ENCODE measurements around the gene PRRC2B. TPM values are rescaled to one million over a fixed set of nuclear protein-coding genes. Genes with fewer than 3 reads are reported as not detected.

PRRC2B gene
- polyA plus RNA-seq, 1 donor: 132 TPM

DNA sequence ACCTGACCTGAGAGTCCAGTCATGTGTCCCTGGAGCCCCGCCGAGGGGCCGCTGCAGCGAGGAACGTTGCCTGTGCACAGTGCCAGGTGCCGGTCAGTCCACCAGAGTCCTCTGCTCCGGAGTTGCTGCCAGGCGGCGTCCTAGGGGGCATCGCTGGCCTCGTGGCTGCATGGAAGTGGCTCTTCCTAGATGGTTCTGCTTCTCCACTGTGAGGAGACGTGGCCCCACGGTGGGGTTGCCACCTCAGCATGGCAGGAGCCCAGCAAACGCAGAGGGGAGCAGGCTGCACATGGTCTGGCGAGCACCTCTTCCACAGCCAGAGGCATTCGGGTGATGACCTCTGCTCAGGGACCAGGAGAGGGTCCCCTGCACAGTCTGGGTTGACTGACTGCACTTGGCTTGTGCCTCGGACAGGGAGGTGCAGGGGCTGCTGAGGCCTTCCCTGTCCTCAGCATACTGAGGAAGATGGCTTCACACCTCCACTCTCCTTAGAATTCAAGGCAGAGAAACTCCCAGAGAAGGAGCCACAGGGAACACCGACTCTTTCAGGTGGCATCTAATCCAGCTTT, 83.0 kb downstream of the PRRC2B start:
- Histone ChIP-seq H3K4me1 (ENCODE audit: control insufficient read depth, insufficient read depth, low read length) (peaks cover 6% of the 10 kb centered on the region), H3K27me3 (ENCODE audit: control insufficient read depth, insufficient read depth, low read length) (no peaks in the 10 kb centered on the region)
- no peak for DNase-seq

DNA sequence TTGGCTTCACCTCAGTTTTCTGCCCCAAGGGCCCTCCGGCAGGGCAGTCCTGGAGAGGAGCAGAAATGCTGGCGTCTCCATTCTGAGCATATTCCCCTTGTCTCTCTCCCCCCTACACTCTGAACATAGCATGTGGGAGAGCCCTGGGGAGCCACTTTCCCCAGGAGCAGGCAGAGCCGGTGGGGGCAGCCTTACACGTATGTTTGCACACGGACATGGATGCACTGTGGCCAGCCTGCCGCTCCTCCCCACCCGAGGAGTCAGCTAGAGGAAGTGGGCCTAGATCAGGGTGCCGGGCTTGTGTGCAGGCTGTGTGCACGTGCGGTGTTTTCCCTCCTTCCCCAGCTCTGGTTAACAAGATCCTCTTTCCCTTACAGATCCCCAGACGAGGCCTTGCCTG, 83.5 kb downstream of the PRRC2B start:
- no peak overlapping the region for H3K27ac ChIP-seq (ENCODE audit: low read length)
- no peak overlapping the region for H3K4me3 ChIP-seq (ENCODE audit: low read length)
- H3K36me3 ChIP-seq (ENCODE audit: control insufficient read depth, insufficient read depth, low read length): peaks cover 96% of the 10 kb centered on the region
- peaks cover 2% of the 10 kb centered on the region for H3K9me3 ChIP-seq (ENCODE audit: control insufficient read depth, low read depth, low read length)
- peaks cover 6% of the 10 kb centered on the region for H3K4me1 ChIP-seq (ENCODE audit: control insufficient read depth, insufficient read depth, low read length)
- WGBS (ENCODE audit: insufficient coverage, low lambda C conversion rate): no CpG with 5 or more reads among the region's 11 CpGs
- no peak for DNase-seq
- H3K27me3 ChIP-seq (ENCODE audit: control insufficient read depth, insufficient read depth, low read length): no peaks in the 10 kb centered on the region

More for the DNA sequence above, 83.0 kb downstream of the PRRC2B start:
- Histone ChIP-seq H3K27ac (ENCODE audit: low read length) (no peak overlapping the region), H3K36me3 (ENCODE audit: control insufficient read depth, insufficient read depth, low read length) (peaks cover 91% of the 10 kb centered on the region), H3K9me3 (ENCODE audit: control insufficient read depth, low read depth, low read length) (peaks cover 2% of the 10 kb centered on the region), H3K4me3 (ENCODE audit: low read length) (no peak overlapping the region)
- no CpG with 5 or more reads among the region's 18 CpGs for WGBS (ENCODE audit: insufficient coverage, low lambda C conversion rate)

- peaks cover 97% of the 10 kb centered on the region for H3K36me3 ChIP-seq (ENCODE audit: control insufficient read depth, insufficient read depth, low read length)
Observed at GRCh38 chr9:131477816-131478419, 84.0 kb downstream of the PRRC2B start.

GRCh38 chr9:131478421-131478868, 84.6 kb downstream of the PRRC2B start:
- Histone ChIP-seq H3K27ac (ENCODE audit: low read length) (no peak overlapping the region), H3K27me3 (ENCODE audit: control insufficient read depth, insufficient read depth, low read length) (no peaks in the 10 kb centered on the region), H3K4me3 (ENCODE audit: low read length) (no peak overlapping the region), H3K9me3 (ENCODE audit: control insufficient read depth, low read depth, low read length) (peaks cover 2% of the 10 kb centered on the region), H3K36me3 (ENCODE audit: control insufficient read depth, insufficient read depth, low read length) (peaks cover 97% of the 10 kb centered on the region), H3K4me1 (ENCODE audit: control insufficient read depth, insufficient read depth, low read length) (no peaks in the 10 kb centered on the region)
- WGBS (ENCODE audit: insufficient coverage, low lambda C conversion rate): no CpG with 5 or more reads among the region's 12 CpGs
- no peak for DNase-seq

More at GRCh38 chr9:131477816-131478419, 84.0 kb downstream of the PRRC2B start:
- Histone ChIP-seq H3K27me3 (ENCODE audit: control insufficient read depth, insufficient read depth, low read length) (no peaks in the 10 kb centered on the region), H3K4me1 (ENCODE audit: control insufficient read depth, insufficient read depth, low read length) (peaks cover 3% of the 10 kb centered on the region), H3K9me3 (ENCODE audit: control insufficient read depth, low read depth, low read length) (peaks cover 2% of the 10 kb centered on the region), H3K4me3 (ENCODE audit: low read length) (no peak overlapping the region), H3K27ac (ENCODE audit: low read length) (no peak overlapping the region)
- WGBS (ENCODE audit: insufficient coverage, low lambda C conversion rate): no CpG with 5 or more reads among the region's 19 CpGs
- no peak for DNase-seq

DNA sequence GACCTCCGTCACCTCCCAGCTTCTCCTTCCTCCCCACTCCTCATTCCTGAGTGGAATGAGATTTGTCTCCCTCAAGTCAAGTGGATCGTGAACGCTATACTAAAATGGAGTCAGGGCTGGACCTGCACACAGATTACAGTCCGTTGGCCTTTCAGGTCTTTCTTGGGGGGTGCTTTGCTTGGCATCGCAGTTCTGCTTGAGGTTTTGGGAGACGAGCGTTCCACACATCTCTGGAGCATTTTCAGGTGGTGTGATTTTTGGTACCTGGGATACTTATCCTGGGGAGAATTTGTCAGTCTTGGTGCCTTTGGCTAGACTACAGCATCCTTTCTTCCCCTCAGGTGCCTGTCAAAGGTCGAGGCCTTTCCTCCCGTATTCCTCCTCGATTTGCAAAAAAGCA, 85.0 kb downstream of the PRRC2B start:
- Histone ChIP-seq H3K4me3 (ENCODE audit: low read length) (no peak overlapping the region), H3K36me3 (ENCODE audit: control insufficient read depth, insufficient read depth, low read length) (peaks cover 97% of the 10 kb centered on the region), H3K9me3 (ENCODE audit: control insufficient read depth, low read depth, low read length) (peaks cover 2% of the 10 kb centered on the region), H3K27me3 (ENCODE audit: control insufficient read depth, insufficient read depth, low read length) (no peaks in the 10 kb centered on the region), H3K27ac (ENCODE audit: low read length) (no peak overlapping the region), H3K4me1 (ENCODE audit: control insufficient read depth, insufficient read depth, low read length) (no peaks in the 10 kb centered on the region)
- no peak for DNase-seq
- WGBS (ENCODE audit: insufficient coverage, low lambda C conversion rate): no CpG with 5 or more reads among the region's 10 CpGs

DNA sequence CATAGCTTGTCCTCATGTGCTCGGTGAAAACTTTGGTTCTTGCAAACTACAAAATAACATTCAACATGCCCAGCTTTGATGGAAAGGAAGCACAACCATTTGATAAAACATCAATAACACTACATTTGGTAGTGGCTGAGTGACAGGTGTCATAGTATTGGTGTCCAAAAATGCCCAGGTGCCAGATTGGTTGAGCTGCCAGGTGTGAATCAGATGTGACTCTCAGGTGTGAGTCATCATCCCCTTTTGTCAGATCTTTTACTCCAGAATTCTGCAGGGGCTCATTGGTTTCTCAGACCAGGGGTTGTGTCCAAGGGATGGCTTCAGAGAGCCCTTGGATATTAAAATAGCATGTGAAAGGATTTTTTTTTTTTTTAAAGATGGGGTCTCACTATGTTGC, 86.4 kb downstream of the PRRC2B start:
- H3K36me3 ChIP-seq (ENCODE audit: control insufficient read depth, insufficient read depth, low read length): peaks cover 97% of the 10 kb centered on the region
- WGBS (ENCODE audit: insufficient coverage, low lambda C conversion rate): 100% methylated on average over 1 of the region's 1 CpG
- DNase-seq: no peak

DNA sequence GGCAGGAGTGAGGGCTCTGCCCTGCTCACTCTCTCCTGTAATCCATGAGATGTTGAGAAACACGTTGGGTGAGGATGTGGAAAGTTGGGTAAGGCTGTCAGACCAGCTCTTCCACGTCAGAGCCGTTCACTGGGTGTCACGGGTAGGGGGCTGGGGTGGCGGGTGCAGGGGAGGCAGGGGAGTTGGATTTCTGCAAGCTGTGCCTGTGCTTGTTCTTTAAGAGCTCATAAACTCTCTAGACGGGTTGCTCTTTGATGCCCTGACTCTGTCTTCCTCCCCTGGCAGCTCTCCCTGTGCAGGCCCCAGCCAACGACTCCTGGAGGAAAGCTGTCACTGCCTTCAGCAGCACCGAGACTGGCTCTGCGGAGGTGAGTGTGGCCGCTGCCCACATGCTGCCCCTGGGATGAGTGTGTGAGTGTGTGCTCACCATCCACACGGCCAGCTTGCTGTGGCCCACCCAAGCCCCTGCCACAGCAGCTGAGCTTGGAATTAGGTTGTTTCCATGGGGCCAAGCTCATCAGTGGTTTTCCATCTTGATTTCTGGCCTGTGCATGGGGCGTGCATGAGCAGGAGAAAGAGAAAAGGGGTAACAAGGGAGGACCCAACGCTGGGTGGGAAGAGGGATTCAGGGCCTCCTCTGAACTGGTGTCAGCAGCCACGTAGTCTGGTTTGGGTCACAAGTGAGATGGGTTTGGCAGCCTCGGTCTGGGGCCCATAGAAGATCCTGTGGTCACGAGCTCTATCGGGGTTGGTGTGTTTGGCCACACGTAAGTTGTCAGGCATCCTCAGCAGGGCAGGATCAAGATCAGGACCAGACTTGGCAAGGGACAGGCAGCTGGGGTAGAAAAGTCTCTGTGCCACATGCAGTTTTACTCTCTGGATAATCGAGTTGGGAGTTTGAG, 87.8 kb downstream of the PRRC2B start:
- H3K9me3 ChIP-seq (ENCODE audit: control insufficient read depth, low read depth, low read length): no peaks in the 10 kb centered on the region
- WGBS (ENCODE audit: insufficient coverage, low lambda C conversion rate): 80% methylated on average over 1 of the region's 19 CpGs
- H3K27me3 ChIP-seq (ENCODE audit: control insufficient read depth, insufficient read depth, low read length): no peaks in the 10 kb centered on the region
- H3K36me3 ChIP-seq (ENCODE audit: control insufficient read depth, insufficient read depth, low read length): peaks cover 97% of the 10 kb centered on the region
- no peak for DNase-seq
- no peaks in the 10 kb centered on the region for H3K4me1 ChIP-seq (ENCODE audit: control insufficient read depth, insufficient read depth, low read length)
- no peak overlapping the region for H3K27ac ChIP-seq (ENCODE audit: low read length)
- H3K4me3 ChIP-seq (ENCODE audit: low read length): no peak overlapping the region

More for the DNA sequence above, 86.4 kb downstream of the PRRC2B start:
- Histone ChIP-seq H3K27ac (ENCODE audit: low read length) (no peak overlapping the region), H3K4me3 (ENCODE audit: low read length) (no peak overlapping the region), H3K9me3 (ENCODE audit: control insufficient read depth, low read depth, low read length) (peaks cover under 1% of the 10 kb centered on the region), H3K4me1 (ENCODE audit: control insufficient read depth, insufficient read depth, low read length) (no peaks in the 10 kb centered on the region), H3K27me3 (ENCODE audit: control insufficient read depth, insufficient read depth, low read length) (no peaks in the 10 kb centered on the region)

DNA sequence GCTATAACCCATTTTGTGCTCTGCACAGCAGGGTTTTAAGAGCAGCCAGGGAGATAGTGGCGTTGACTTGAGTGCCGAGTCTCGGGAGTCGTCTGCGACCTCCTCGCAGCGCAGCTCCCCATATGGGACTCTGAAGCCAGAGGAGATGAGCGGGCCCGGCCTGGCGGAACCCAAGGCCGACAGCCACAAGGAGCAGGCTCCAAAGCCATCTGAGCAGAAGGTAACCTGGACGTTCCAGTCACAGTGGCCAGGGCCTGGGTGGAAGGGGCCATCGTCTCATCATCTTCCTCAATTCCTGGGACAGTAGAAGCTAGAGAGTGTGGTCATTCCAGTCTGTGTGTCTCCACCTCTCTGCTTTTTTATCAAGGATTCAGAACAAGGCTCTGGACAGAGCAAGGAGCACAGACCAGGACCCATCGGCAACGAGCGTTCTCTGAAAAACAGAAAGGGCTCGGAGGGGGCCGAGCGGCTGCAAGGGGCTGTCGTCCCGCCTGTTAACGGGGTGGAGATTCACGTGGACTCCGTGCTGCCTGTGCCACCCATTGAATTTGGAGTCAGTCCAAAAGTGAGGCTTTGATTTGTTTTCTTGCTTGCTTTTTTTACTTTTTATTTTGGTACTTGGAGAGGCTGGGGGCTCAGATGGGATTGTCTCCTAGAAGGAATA, 88.6 kb downstream of the PRRC2B start:
- H3K4me3 ChIP-seq (ENCODE audit: low read length): no peak overlapping the region
- WGBS (ENCODE audit: insufficient coverage, low lambda C conversion rate): no CpG with 5 or more reads among the region's 24 CpGs
- no peaks in the 10 kb centered on the region for H3K9me3 ChIP-seq (ENCODE audit: control insufficient read depth, low read depth, low read length)
- no peak overlapping the region for H3K27ac ChIP-seq (ENCODE audit: low read length)
- peaks cover 97% of the 10 kb centered on the region for H3K36me3 ChIP-seq (ENCODE audit: control insufficient read depth, insufficient read depth, low read length)
- no peaks in the 10 kb centered on the region for H3K27me3 ChIP-seq (ENCODE audit: control insufficient read depth, insufficient read depth, low read length)
- H3K4me1 ChIP-seq (ENCODE audit: control insufficient read depth, insufficient read depth, low read length): no peaks in the 10 kb centered on the region
- DNase-seq: no peak

DNA sequence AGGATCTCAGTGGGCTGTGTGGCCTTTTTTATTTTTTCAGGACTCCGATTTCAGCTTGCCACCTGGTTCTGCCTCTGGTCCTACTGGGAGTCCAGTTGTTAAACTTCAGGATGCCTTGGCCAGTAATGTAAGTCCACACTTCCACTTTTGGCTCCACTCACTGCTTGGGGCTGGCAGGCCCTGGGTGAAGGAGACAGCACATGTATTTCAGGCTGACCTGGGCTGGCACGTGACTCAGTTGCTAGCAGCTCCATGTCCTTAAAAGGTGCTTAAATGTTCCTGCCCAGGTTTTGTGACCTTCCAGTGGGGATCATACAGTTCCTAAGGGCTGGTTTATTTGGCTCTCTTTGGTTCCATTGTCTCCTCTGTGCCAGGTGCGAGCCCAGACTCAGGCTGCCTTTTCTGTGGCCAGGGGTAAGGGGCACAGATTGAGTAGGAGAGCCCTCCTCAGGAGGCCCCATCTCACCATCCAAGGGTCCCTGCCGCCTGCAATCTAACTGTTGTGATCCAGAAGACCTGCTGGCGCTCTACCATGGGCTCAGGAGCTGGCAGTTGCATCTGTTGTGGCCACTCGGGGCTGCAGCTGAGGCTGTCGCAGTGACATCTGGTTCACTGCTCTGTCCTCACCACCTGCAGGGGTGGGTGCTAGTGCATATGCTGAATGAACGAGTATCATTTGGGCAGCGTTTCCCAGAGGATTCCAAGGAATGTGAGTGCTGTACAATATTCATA, 89.6 kb downstream of the PRRC2B start:
- no CpG with 5 or more reads among the region's 9 CpGs for WGBS (ENCODE audit: insufficient coverage, low lambda C conversion rate)
- Histone ChIP-seq H3K36me3 (ENCODE audit: control insufficient read depth, insufficient read depth, low read length) (peaks cover 97% of the 10 kb centered on the region), H3K4me1 (ENCODE audit: control insufficient read depth, insufficient read depth, low read length) (no peaks in the 10 kb centered on the region), H3K9me3 (ENCODE audit: control insufficient read depth, low read depth, low read length) (no peaks in the 10 kb centered on the region), H3K27ac (ENCODE audit: low read length) (no peak overlapping the region), H3K4me3 (ENCODE audit: low read length) (no peak overlapping the region), H3K27me3 (ENCODE audit: control insufficient read depth, insufficient read depth, low read length) (no peaks in the 10 kb centered on the region)
- DNase-seq: no peak
